SK-N-SH (cell line): ENCODE results near the gene TOPAZ1.

ENCODE experiments used
- EZH2phosphoT487 ChIP-seq: fragments of 200-600 bp; sonication (generic); IDR thresholded peaks from 2 replicates; pipeline ENCODE4 v1.6.1; 2017; ENCODE audit warnings: low read depth, mixed run types, mild to moderate bottlenecking, antibody characterized with exemption, moderate library complexity, borderline replicate concordance
- GABPA ChIP-seq: IDR thresholded peaks from 2 replicates; pipeline ENCODE4 v1.4.0; 2012; ENCODE audit warnings: low read depth, mild to moderate bottlenecking
- JUND ChIP-seq: IDR thresholded peaks from 2 replicates; pipeline ENCODE4 v1.4.0; 2012
- POLR2AphosphoS5 ChIP-seq: IDR thresholded peaks from 2 replicates; pipeline ENCODE4 v1.6.1; 2012; ENCODE audit warnings: low read depth, low read length
- RFX5 ChIP-seq: IDR thresholded peaks from 2 replicates; pipeline ENCODE4 v1.6.1; 2012; ENCODE audit warnings: mild to moderate bottlenecking, improper control_type of control experiment, low read length
- SMC3 ChIP-seq: IDR thresholded peaks from 2 replicates; pipeline ENCODE4 v1.6.1; 2012; ENCODE audit warnings: low read depth, low read length, improper control_type of control experiment
- TCF12 ChIP-seq: IDR thresholded peaks from 2 replicates; pipeline ENCODE4 v1.4.0; 2012
- YY1 ChIP-seq: IDR thresholded peaks from 2 replicates; pipeline ENCODE4 v1.4.0; 2012; ENCODE audit warnings: low read depth, mild to moderate bottlenecking
- TF ChIP-seq, protein P1 (sequence below): fragments of 200-600 bp; sonication (generic); IDR thresholded peaks from 2 replicates; pipeline ENCODE4 v1.6.1; 2017; ENCODE audit warnings: antibody characterized with exemption, mild to moderate bottlenecking, moderate library complexity
- TF ChIP-seq, protein P2 (sequence below): IDR thresholded peaks from 2 replicates; pipeline ENCODE4 v1.6.1; 2012; ENCODE audit warnings: mild to moderate bottlenecking, low read depth, low read length, moderate library complexity
- TF ChIP-seq, protein P3 (sequence below): IDR thresholded peaks from 2 replicates; pipeline ENCODE4 v1.4.0; 2012; ENCODE audit warnings: low read depth, borderline replicate concordance
- TF ChIP-seq, protein P4 (sequence below): IDR thresholded peaks from 2 replicates; pipeline ENCODE4 v1.4.0; 2012; ENCODE audit warnings: low read depth, borderline replicate concordance

DNA sequence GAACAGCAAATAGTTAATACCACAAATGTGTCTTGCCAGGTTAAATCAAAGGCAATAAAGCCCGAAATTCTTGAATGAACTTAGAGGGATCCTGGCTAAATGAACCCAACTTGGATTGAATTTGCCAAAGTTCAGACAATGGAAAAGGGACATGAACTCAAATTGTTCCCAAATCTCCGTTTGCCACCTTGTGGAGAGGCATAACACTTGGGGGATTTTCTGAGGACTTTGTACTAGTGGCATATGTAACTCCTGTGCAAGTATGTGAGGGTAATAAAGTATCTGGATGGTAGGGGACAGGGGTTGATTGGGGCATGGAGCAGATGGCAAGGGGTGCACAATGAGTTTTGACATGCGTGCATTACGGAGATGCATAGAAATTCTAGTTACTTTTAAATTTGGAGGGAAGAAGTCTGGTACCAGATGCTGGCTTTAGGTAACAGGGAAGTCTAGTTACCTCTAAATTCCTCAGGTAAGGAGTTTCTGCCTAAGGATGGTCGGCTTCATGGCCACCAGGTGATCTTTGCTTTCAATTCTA lies 95.6 kb downstream of the TOPAZ1 start:
- no peak for TF ChIP-seq JUND
- TF ChIP-seq, protein P1, sequence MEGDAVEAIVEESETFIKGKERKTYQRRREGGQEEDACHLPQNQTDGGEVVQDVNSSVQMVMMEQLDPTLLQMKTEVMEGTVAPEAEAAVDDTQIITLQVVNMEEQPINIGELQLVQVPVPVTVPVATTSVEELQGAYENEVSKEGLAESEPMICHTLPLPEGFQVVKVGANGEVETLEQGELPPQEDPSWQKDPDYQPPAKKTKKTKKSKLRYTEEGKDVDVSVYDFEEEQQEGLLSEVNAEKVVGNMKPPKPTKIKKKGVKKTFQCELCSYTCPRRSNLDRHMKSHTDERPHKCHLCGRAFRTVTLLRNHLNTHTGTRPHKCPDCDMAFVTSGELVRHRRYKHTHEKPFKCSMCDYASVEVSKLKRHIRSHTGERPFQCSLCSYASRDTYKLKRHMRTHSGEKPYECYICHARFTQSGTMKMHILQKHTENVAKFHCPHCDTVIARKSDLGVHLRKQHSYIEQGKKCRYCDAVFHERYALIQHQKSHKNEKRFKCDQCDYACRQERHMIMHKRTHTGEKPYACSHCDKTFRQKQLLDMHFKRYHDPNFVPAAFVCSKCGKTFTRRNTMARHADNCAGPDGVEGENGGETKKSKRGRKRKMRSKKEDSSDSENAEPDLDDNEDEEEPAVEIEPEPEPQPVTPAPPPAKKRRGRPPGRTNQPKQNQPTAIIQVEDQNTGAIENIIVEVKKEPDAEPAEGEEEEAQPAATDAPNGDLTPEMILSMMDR, result peak; percentile 26
- TF ChIP-seq, protein P2, sequence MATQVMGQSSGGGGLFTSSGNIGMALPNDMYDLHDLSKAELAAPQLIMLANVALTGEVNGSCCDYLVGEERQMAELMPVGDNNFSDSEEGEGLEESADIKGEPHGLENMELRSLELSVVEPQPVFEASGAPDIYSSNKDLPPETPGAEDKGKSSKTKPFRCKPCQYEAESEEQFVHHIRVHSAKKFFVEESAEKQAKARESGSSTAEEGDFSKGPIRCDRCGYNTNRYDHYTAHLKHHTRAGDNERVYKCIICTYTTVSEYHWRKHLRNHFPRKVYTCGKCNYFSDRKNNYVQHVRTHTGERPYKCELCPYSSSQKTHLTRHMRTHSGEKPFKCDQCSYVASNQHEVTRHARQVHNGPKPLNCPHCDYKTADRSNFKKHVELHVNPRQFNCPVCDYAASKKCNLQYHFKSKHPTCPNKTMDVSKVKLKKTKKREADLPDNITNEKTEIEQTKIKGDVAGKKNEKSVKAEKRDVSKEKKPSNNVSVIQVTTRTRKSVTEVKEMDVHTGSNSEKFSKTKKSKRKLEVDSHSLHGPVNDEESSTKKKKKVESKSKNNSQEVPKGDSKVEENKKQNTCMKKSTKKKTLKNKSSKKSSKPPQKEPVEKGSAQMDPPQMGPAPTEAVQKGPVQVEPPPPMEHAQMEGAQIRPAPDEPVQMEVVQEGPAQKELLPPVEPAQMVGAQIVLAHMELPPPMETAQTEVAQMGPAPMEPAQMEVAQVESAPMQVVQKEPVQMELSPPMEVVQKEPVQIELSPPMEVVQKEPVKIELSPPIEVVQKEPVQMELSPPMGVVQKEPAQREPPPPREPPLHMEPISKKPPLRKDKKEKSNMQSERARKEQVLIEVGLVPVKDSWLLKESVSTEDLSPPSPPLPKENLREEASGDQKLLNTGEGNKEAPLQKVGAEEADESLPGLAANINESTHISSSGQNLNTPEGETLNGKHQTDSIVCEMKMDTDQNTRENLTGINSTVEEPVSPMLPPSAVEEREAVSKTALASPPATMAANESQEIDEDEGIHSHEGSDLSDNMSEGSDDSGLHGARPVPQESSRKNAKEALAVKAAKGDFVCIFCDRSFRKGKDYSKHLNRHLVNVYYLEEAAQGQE, result no peak
- TF ChIP-seq GABPA, result no peak
- TF ChIP-seq, protein P3, sequence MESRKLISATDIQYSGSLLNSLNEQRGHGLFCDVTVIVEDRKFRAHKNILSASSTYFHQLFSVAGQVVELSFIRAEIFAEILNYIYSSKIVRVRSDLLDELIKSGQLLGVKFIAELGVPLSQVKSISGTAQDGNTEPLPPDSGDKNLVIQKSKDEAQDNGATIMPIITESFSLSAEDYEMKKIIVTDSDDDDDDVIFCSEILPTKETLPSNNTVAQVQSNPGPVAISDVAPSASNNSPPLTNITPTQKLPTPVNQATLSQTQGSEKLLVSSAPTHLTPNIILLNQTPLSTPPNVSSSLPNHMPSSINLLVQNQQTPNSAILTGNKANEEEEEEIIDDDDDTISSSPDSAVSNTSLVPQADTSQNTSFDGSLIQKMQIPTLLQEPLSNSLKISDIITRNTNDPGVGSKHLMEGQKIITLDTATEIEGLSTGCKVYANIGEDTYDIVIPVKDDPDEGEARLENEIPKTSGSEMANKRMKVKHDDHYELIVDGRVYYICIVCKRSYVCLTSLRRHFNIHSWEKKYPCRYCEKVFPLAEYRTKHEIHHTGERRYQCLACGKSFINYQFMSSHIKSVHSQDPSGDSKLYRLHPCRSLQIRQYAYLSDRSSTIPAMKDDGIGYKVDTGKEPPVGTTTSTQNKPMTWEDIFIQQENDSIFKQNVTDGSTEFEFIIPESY, result no peak
- TF ChIP-seq POLR2AphosphoS5, result no peak
- TF ChIP-seq RFX5, result no peak
- TF ChIP-seq SMC3, result no peak
- TF ChIP-seq, protein P4, sequence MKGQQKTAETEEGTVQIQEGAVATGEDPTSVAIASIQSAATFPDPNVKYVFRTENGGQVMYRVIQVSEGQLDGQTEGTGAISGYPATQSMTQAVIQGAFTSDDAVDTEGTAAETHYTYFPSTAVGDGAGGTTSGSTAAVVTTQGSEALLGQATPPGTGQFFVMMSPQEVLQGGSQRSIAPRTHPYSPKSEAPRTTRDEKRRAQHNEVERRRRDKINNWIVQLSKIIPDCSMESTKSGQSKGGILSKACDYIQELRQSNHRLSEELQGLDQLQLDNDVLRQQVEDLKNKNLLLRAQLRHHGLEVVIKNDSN, result no peak
- no peak for TF ChIP-seq YY1
- TF ChIP-seq TCF12, result no peak
- TF ChIP-seq EZH2phosphoT487, result no peak
